Measurements from ENCODE around the gene IGF1R.

- TF ChIP-seq, protein P1, sequence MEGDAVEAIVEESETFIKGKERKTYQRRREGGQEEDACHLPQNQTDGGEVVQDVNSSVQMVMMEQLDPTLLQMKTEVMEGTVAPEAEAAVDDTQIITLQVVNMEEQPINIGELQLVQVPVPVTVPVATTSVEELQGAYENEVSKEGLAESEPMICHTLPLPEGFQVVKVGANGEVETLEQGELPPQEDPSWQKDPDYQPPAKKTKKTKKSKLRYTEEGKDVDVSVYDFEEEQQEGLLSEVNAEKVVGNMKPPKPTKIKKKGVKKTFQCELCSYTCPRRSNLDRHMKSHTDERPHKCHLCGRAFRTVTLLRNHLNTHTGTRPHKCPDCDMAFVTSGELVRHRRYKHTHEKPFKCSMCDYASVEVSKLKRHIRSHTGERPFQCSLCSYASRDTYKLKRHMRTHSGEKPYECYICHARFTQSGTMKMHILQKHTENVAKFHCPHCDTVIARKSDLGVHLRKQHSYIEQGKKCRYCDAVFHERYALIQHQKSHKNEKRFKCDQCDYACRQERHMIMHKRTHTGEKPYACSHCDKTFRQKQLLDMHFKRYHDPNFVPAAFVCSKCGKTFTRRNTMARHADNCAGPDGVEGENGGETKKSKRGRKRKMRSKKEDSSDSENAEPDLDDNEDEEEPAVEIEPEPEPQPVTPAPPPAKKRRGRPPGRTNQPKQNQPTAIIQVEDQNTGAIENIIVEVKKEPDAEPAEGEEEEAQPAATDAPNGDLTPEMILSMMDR (IDR thresholded peaks at IDR 0.05; ENCODE audit: insufficient read depth, low read length, poor library complexity, severe bottlenecking) = no peak
- no peak for TF ChIP-seq EZH2phosphoT487 (conservative IDR thresholded peaks at IDR 0.05; ENCODE audit: low read length)
Observed at GRCh38 chr15:98604983-98605382, 43.4 kb upstream of the IGF1R start.
